Activated naive CD4-positive, alpha-beta T cell treated with anti-CD3 and anti-CD28 coated beads, Interleukin-2, amount 50 U/mL, for 24 hours (primary cell): ENCODE data around the gene MTFMT.
"Not testable (repeated sequence)": the region's sequence is repeated elsewhere in the genome, so short reads cannot be mapped to it uniquely, and the experiment has no call there.

Experiments
- H3K27ac Mint-ChIP-seq: one replicate; pipeline ENCODE4 v1.8.0; 2021; ENCODE audit warnings: mild to moderate bottlenecking, mixed read lengths
- H3K27me3 Mint-ChIP-seq: one replicate; pipeline ENCODE4 v1.8.0; 2021; ENCODE audit warnings: mixed read lengths
- H3K36me3 Mint-ChIP-seq: one replicate; pipeline ENCODE4 v1.8.0; 2021; ENCODE audit warnings: mixed read lengths
- H3K4me1 Mint-ChIP-seq: one replicate; pipeline ENCODE4 v1.8.0; 2021; ENCODE audit warnings: mixed read lengths
- H3K4me3 Mint-ChIP-seq: one replicate; pipeline ENCODE4 v1.8.0; 2021; ENCODE audit warnings: mild to moderate bottlenecking, mixed read lengths
- H3K9me3 Mint-ChIP-seq: one replicate; pipeline ENCODE4 v1.8.0; 2021; ENCODE audit warnings: mixed read lengths

The MTFMT gene

DNA sequence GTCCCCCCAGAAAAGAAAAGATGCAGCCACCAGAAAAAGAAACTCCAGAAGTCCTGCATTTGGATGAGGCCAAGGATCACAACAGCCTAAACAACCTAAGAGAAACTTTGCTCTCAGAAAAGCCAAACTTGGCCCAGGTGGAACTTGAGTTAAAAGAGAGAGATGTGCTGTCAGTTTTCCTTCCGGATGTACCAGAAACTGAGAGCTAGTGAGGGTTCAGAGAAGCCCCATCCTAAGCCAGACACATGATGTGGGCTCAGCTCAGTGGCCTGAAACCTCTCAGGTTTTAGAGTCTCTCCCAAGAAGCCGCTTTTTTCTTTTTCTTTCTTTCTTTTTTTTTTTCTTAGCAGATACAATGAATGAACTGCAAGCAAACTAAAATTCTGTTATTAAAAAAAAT lies 23.5 kb upstream of the MTFMT start:
- no peaks in the 10 kb centered on the region for H3K27me3 Mint-ChIP-seq
- H3K9me3 Mint-ChIP-seq = no peaks in the 10 kb centered on the region
- H3K4me3 Mint-ChIP-seq = no peak overlapping the region
- H3K27ac Mint-ChIP-seq = no peak overlapping the region
- H3K36me3 Mint-ChIP-seq = no peaks in the 10 kb centered on the region
- H3K4me1 Mint-ChIP-seq = peaks cover 13% of the 10 kb centered on the region

DNA sequence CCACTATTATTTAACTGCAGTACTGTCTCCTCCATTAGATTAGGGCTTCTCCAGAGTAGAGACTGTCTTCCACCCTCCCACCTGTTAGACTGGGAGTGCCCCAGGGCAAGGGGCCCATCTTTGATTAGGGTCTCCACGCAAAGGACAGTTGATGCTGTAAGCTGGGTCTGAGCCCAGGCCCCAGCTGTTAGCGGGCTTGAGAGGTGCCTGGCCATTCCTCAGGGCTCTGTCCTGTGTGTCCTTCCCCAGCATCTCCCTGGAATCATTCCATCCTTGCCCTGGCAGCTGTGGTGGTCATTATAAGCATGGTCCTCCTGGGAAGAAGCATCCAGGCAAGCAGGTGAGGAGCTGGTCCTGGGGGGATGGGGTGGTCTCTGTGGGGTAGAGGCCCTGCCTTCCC lies 21.8 kb upstream of the MTFMT start:
- no peak overlapping the region for H3K4me3 Mint-ChIP-seq
- peaks cover 13% of the 10 kb centered on the region for H3K4me1 Mint-ChIP-seq
- no peaks in the 10 kb centered on the region for H3K36me3 Mint-ChIP-seq
- H3K27me3 Mint-ChIP-seq = no peaks in the 10 kb centered on the region
- no peak overlapping the region for H3K27ac Mint-ChIP-seq
- H3K9me3 Mint-ChIP-seq = no peaks in the 10 kb centered on the region

- no peaks in the 10 kb centered on the region for H3K9me3 Mint-ChIP-seq
- no peak overlapping the region for H3K4me3 Mint-ChIP-seq
- no peaks in the 10 kb centered on the region for H3K27me3 Mint-ChIP-seq
- no peaks in the 10 kb centered on the region for H3K36me3 Mint-ChIP-seq
- peaks cover 13% of the 10 kb centered on the region for H3K4me1 Mint-ChIP-seq
- H3K27ac Mint-ChIP-seq = no peak overlapping the region
These were observed 20.8 kb upstream of the MTFMT start for GRCh38 chr15:65050270-65050669.

- H3K27me3 Mint-ChIP-seq = no peaks in the 10 kb centered on the region
- no peaks in the 10 kb centered on the region for H3K9me3 Mint-ChIP-seq
- H3K4me1 Mint-ChIP-seq = peaks cover 13% of the 10 kb centered on the region
- H3K27ac Mint-ChIP-seq = no peak overlapping the region
- H3K36me3 Mint-ChIP-seq = no peaks in the 10 kb centered on the region
- H3K4me3 Mint-ChIP-seq = peak overlapping the region; percentile 63
These were observed 20.0 kb upstream of the MTFMT start for GRCh38 chr15:65049418-65049840.

- H3K4me3 Mint-ChIP-seq = no peak overlapping the region
- no peaks in the 10 kb centered on the region for H3K9me3 Mint-ChIP-seq
- H3K4me1 Mint-ChIP-seq = peaks cover 13% of the 10 kb centered on the region
- no peak overlapping the region for H3K27ac Mint-ChIP-seq
- no peaks in the 10 kb centered on the region for H3K27me3 Mint-ChIP-seq
- H3K36me3 Mint-ChIP-seq = no peaks in the 10 kb centered on the region
These were observed 18.8 kb upstream of the MTFMT start for GRCh38 chr15:65048241-65048640.

DNA sequence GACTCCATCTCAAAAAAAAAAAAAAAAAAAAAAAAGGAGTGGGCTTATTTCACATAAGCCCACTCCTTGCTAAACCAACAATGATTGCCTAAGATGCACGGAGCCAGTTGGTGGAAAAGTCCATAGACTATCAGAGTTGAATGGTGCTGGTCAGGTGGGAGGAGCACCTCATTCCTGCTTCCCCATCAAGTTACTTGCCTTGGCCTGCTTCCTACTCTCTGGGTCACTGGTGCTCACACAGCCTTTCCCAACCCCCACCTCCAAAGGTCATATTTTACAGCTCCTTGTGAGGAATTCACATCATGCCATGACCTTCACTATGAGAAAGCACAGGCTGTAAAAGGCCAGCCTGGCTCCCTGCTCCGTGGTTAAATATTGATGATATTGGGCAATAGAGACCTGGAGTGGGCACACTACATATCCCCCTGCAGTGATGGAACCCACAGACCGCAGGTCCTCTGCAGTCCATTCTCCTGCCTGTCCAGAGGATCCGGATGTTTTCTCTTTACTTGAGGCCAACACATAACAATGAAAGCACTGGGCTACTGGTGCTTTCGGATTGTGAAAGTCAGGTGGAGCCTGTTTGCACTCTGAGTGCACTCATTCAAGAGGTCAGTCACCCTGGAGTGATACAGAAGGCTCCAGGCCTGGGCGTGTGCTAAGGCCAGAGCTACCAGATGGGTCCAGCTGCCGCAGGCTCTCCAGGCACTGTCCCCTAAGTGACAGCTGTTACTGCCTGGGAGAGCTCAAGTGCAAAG lies 15.5 kb upstream of the MTFMT start, which contains the start of gene SLC51B:
TSS of gene SLC51B (plus strand) at position 664 of the 758 bp plus-strand sequence. CDS start 4,618 bp downstream, outside the sequence.
- Mint-ChIP-seq H3K4me3 (no peak within 1 kb of the TSS), H3K27ac (no peak within 1 kb of the TSS), H3K4me1 (peaks cover 8% of the 10 kb centered on the region), H3K27me3 (no peaks in the 10 kb centered on the region), H3K36me3 (no peaks in the 10 kb centered on the region), H3K9me3 (no peaks in the 10 kb centered on the region)

DNA sequence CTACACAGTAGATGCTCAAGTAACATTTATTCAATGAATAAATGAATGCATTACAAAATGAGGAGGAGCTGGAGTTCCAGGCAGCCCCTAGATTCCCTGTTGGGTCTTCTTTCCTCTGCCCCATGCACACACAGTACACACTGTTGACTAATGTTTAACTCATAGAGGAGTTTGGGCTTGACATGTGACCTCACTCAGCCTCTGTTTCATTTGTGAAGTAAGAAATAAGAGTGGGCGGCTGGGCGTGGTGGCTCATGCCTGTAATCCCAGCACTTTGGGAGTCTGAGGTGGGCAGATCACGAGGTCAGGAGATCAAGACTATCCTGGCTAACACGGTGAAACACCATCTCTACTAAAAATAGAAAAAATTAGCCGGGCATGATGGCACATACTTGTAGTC lies 14.8 kb upstream of the MTFMT start:
- not testable (repeated sequence) for H3K4me1 Mint-ChIP-seq, H3K27me3 Mint-ChIP-seq, H3K36me3 Mint-ChIP-seq, H3K9me3 Mint-ChIP-seq, H3K4me3 Mint-ChIP-seq, H3K27ac Mint-ChIP-seq

GRCh38 chr15:65042776-65043327 lies 13.4 kb upstream of the MTFMT start:
- no peaks in the 10 kb centered on the region for H3K4me1 Mint-ChIP-seq
- H3K27ac Mint-ChIP-seq = no peak overlapping the region
- no peaks in the 10 kb centered on the region for H3K27me3 Mint-ChIP-seq
- H3K36me3 Mint-ChIP-seq = no peaks in the 10 kb centered on the region
- H3K4me3 Mint-ChIP-seq = no peak overlapping the region
- H3K9me3 Mint-ChIP-seq = no peaks in the 10 kb centered on the region

GRCh38 chr15:65041787-65042186 lies 12.3 kb upstream of the MTFMT start:
- Mint-ChIP-seq H3K27me3 (no peaks in the 10 kb centered on the region), H3K4me1 (no peaks in the 10 kb centered on the region), H3K27ac (no peak overlapping the region)

GRCh38 chr15:65040461-65040860 lies 11.0 kb upstream of the MTFMT start:
- Mint-ChIP-seq H3K27me3 (no peaks in the 10 kb centered on the region), H3K4me1 (no peaks in the 10 kb centered on the region), H3K36me3 (no peaks in the 10 kb centered on the region), H3K9me3 (no peaks in the 10 kb centered on the region), H3K27ac (no peak overlapping the region), H3K4me3 (no peak overlapping the region)

More at GRCh38 chr15:65041787-65042186, 12.3 kb upstream of the MTFMT start:
- no peaks in the 10 kb centered on the region for H3K9me3 Mint-ChIP-seq
- H3K4me3 Mint-ChIP-seq = no peak overlapping the region
- no peaks in the 10 kb centered on the region for H3K36me3 Mint-ChIP-seq

- Mint-ChIP-seq H3K36me3 (no peaks in the 10 kb centered on the region), H3K9me3 (no peaks in the 10 kb centered on the region), H3K4me3 (no peak overlapping the region), H3K27me3 (no peaks in the 10 kb centered on the region), H3K4me1 (peaks cover 5% of the 10 kb centered on the region), H3K27ac (no peak overlapping the region)
These were observed 9.4 kb upstream of the MTFMT start for GRCh38 chr15:65038836-65039235.

- Mint-ChIP-seq H3K27ac (no peak overlapping the region), H3K9me3 (no peaks in the 10 kb centered on the region), H3K4me3 (no peak overlapping the region), H3K36me3 (no peaks in the 10 kb centered on the region), H3K4me1 (peaks cover 9% of the 10 kb centered on the region), H3K27me3 (no peaks in the 10 kb centered on the region)
These were observed 9.0 kb upstream of the MTFMT start for GRCh38 chr15:65038428-65038827.

DNA sequence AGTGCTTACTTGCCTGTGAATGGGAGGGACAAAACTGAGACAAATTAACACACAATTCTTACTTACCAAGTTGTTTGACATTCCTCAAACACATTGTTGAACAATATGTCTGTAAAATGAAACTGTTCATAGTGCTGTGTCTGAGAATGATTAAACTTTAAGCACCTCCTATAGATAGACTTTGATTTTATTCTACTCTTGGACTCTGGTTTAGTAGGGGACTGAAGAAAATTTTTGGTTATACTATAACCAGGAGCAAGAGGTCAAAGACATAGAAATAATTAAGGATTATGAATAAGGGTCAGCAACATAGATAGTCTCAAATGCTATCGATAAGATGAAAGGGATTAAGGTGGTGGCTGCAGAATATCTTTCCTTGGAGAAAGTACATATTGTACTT lies 7.9 kb upstream of the MTFMT start:
- Mint-ChIP-seq H3K4me3 (no peak overlapping the region), H3K27ac (no peak overlapping the region), H3K4me1 (peaks cover 9% of the 10 kb centered on the region), H3K27me3 (no peaks in the 10 kb centered on the region), H3K36me3 (no peaks in the 10 kb centered on the region), H3K9me3 (no peaks in the 10 kb centered on the region)

- Mint-ChIP-seq H3K36me3 (no peaks in the 10 kb centered on the region), H3K4me3 (no peak overlapping the region), H3K9me3 (no peaks in the 10 kb centered on the region), H3K27me3 (peaks cover 2% of the 10 kb centered on the region), H3K27ac (no peak overlapping the region), H3K4me1 (peaks cover 9% of the 10 kb centered on the region)
These were observed 5.3 kb upstream of the MTFMT start for GRCh38 chr15:65034719-65035118.

GRCh38 chr15:65033659-65034269 lies 4.3 kb upstream of the MTFMT start:
- Mint-ChIP-seq H3K36me3 (no peaks in the 10 kb centered on the region), H3K4me1 (peaks cover 9% of the 10 kb centered on the region), H3K9me3 (no peaks in the 10 kb centered on the region), H3K27ac (no peak overlapping the region), H3K27me3 (peaks cover 2% of the 10 kb centered on the region), H3K4me3 (no peak overlapping the region)

- peaks cover 2% of the 10 kb centered on the region for H3K27me3 Mint-ChIP-seq
- H3K9me3 Mint-ChIP-seq = no peaks in the 10 kb centered on the region
- H3K4me1 Mint-ChIP-seq = peaks cover 16% of the 10 kb centered on the region
- no peaks in the 10 kb centered on the region for H3K36me3 Mint-ChIP-seq
- no peak overlapping the region for H3K4me3 Mint-ChIP-seq
- H3K27ac Mint-ChIP-seq = no peak overlapping the region
These were observed 3.5 kb upstream of the MTFMT start for GRCh38 chr15:65032801-65033537.
